Measurements from ENCODE around the gene DPH1.

- no peak for TF ChIP-seq CTCF (conservative IDR thresholded peaks at IDR 0.05 in 1 of 2, IDR thresholded peaks at IDR 0.05 in 1 of 2; ENCODE audit: low read depth in 1 of 2, low read length in 2 of 2)
- no peak for TF ChIP-seq EZH2 (IDR thresholded peaks at IDR 0.05; ENCODE audit: low read length, missing control alignments)
Measured at GRCh38 chr17:2060385-2060658, 30.4 kb downstream of the DPH1 start.

Data from fibroblast of lung (primary cell).